Skeletal muscle cell (primary cell): ENCODE measurements around the gene SRPK2.
A peak's percentile ranks its signal among the peaks of the same experiment; 100 is the strongest.

Experiments
- DNase-seq: peaks from one replicate; pipeline ENCODE4 v3.0.0-alpha.2; 2010; ENCODE audit warnings: low read depth
- H3K4me3 ChIP-seq: 2 replicates; pipeline ENCODE4 v1.5.1; 2011; ENCODE audit warnings: low read depth, mild to moderate bottlenecking, control low read depth, low read length, moderate library complexity

Gene SRPK2

DNA sequence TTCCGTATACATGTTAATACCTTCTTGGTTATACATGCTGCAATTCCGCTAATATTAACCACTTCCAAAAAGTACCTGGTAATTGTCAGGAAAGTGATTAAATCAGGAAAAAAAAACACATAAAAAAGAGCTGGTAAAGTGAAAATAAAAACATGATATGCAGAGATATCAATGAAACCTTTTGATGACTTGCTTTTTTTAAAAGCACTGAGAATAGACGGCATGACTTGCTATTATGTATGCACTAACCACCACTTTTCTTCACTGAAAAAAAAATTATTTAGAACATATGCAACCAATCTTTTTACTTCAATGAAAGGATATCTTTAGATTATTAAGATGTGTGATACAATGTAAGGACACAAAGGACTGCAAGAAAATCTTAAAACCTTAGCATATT lies 211.7 kb downstream of the SRPK2 start:
- DNase-seq, result no peak
- no peak overlapping the region for H3K4me3 ChIP-seq

DNA sequence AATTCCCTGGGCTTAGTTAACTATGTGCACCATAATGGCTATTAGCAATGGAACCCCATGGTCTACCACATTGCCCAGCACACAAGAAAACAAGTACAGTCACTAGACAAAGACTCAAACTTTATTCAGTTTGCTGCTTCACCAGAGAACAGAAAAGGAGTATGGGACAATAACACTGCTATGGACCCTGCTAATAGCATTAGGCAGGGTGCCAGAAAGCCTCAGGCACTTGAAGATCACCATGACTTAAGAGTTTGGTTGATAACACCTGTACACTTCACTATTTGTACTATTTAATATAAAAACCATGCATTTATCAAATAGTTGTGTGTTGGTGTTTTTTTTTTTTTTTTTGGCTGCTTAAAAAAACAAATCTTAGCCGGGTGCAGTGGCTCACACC lies 215.1 kb downstream of the SRPK2 start:
- H3K4me3 ChIP-seq, result no peak overlapping the region

GRCh38 chr7:105164751-105165150 lies 224.0 kb downstream of the SRPK2 start:
- H3K4me3 ChIP-seq, result no peak overlapping the region
- DNase-seq, result no peak

More for the DNA sequence above, 215.1 kb downstream of the SRPK2 start:
- no peak for DNase-seq

- DNase-seq, result no peak
- H3K4me3 ChIP-seq, result no peak overlapping the region
Observed at GRCh38 chr7:105163718-105164117, 225.0 kb downstream of the SRPK2 start.

- DNase-seq, result no peak
- no peak overlapping the region for H3K4me3 ChIP-seq
Observed at GRCh38 chr7:105161366-105161765, 227.4 kb downstream of the SRPK2 start.

GRCh38 chr7:105157278-105157677 lies 231.4 kb downstream of the SRPK2 start:
- DNase-seq, result no peak
- no peak overlapping the region for H3K4me3 ChIP-seq

DNA sequence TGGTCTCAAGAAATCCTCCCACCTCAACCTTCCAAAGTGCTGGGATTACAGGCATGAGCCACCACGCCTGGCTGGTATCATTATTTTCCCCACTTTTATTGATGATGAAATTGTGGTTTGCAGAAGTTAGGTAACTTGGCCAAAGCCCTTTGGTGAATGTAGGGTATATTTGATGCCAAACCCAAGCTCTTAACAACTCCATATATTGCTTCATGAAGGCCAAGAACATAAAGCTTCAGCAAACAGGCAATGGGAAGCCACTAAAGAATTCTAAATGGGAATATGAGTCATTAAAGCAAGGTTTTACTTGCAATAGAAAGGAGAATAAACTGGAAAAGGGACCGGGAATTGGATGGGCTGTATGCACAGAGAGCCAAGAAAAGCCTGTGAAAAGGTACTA lies 232.0 kb downstream of the SRPK2 start:
- DNase-seq, result peak; percentile 60
- no peak overlapping the region for H3K4me3 ChIP-seq

DNA sequence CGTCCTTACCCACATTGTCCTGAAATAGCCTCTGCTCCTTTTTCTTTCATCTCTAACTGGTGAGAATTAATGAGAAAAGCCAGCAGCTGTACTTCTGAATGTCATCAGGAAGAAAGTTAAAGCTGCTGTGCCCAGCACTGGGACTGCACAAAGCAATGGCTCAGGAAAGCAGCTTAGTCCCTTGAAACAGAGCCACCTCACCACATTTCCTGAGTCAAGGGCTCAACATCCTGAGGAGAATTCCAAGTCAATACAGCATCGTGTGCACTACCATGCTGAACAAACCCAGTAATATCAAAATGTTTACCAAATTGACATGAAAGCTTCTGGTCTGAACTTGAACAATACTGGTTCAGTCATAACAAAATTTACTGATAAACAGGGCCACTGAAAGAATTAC lies 234.6 kb downstream of the SRPK2 start:
- no peak overlapping the region for H3K4me3 ChIP-seq
- no peak for DNase-seq

- H3K4me3 ChIP-seq, result no peak overlapping the region
- DNase-seq, result no peak
Observed at GRCh38 chr7:105153531-105153930, 235.2 kb downstream of the SRPK2 start.

GRCh38 chr7:105151152-105151551 lies 237.6 kb downstream of the SRPK2 start:
- DNase-seq, result no peak
- H3K4me3 ChIP-seq, result no peak overlapping the region

DNA sequence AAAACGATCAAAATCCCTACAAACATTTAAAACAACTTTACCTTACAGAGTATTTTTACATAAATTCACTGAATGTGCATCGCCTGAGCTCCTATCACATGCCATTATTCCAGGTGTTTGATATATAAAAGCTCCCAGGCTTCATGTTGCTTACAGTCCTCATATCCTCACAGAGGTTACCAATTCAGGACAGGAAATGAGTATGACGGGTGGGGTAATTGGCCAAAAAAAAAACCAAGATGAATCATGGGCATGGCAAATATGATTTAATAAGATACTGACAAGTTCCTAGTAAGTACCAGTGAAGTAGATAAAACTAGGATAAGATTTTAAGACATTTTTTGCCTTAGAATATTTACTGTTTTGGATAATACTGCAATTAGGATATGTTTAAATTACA lies 238.9 kb downstream of the SRPK2 start:
- DNase-seq, result peak; percentile 5
- no peak overlapping the region for H3K4me3 ChIP-seq

DNA sequence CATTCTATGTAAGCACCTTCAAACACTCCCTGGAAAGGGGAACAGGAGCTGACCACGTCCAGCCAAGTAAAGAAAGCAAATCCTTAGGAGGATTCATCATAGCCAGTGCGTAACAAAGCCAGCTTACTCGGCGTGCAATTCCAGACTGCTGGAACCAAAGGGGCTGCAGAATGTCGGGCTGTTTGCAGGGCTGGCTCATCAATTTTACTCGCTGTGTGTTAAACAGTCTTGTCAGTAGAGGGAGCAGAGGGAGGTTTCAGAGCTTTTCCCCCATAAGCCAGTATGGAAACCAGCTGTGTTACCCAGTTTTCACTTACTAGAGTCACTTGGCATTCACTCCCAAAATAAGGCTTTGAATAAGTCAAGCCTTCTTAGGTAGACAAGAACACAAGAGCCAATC lies 247.7 kb downstream of the SRPK2 start:
- no peak overlapping the region for H3K4me3 ChIP-seq
- peak; percentile 34 for DNase-seq

DNA sequence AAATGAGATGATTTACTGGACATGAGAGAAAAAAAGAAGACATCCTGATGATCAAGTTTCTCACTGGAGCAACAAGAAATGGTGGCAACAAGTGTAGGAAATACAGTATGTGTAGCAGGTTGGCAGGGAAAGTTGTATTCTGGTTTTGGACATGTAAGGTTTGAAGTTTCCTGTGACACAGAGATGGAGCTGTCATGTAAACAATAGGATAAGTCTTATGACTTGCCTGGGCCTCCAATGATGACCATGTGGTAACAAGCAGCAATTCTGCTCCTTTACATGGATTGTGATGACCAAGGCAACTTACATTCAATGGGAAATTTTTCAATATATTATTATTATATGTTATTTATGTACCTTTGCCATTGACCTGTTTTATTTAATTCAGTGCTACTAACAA lies 249.3 kb downstream of the SRPK2 start:
- DNase-seq, result no peak
- H3K4me3 ChIP-seq, result no peak overlapping the region

DNA sequence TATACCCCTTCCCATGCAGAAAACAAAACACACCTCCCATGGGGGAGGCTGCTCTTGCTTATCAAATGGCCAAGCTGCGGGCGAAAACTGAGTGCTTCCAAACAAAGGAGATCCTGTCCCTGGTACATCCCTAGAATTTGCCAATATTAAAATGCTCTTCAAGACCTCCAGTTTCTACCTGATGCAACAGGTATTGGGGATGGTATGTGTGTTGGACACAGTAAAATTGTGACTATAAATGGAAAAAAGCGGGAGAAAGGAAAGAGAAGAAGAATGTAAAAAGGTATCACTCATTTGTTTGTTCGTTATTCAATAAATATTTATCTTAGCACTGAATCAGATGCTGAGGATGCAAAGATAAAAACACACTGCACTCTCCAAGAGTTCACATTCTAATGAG lies 250.8 kb downstream of the SRPK2 start:
- DNase-seq, result no peak
- H3K4me3 ChIP-seq, result no peak overlapping the region

- no peak for DNase-seq
- H3K4me3 ChIP-seq, result no peak overlapping the region
Observed at GRCh38 chr7:105136221-105136620, 252.5 kb downstream of the SRPK2 start.

GRCh38 chr7:105133986-105134655 lies 254.6 kb downstream of the SRPK2 start:
- H3K4me3 ChIP-seq, result no peak overlapping the region
- no peak for DNase-seq

- DNase-seq, result no peak
- no peak overlapping the region for H3K4me3 ChIP-seq
Observed at GRCh38 chr7:105133358-105133757, 255.4 kb downstream of the SRPK2 start.

DNA sequence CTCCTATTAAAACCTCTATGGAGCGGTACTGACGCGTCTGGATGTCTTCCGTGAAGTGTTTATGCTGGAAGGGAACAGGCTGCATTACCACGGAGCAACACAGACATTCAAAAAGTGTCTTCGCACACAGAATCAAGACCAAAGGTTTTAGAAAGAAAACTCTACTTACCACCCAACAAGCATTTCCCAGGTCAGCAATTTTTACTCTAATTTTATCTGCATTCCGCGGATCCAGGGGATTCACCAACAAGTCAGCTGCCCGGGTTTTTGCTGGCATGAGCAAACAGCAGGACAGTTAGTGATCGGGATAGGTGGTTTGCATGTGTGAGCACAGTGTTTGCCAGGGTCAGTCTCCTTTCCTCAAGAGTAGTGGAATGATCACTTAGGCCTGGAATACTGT lies 255.9 kb downstream of the SRPK2 start:
- H3K4me3 ChIP-seq, result no peak overlapping the region
- no peak for DNase-seq

- no peak for DNase-seq
Observed at GRCh38 chr7:105132335-105132734, 256.4 kb downstream of the SRPK2 start.

DNA sequence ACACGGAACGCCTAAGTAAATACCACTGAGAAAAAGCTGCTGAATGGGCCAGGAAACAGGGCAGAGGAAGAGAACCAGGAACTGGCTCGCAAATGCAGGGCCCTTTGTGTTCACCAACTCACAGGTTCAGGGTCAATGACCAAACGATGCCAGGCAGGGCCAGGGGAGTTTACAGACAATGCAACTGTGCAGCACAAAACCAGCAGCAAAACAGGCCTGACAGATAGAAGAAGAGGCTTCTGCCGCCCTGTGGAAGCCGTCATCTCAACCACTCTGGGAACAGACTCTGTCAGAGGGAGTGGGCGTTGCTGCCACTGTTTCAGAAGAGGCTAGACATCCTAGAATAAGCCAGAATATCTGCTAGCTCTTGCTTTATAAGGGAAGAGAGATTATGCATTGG lies 256.8 kb downstream of the SRPK2 start:
- H3K4me3 ChIP-seq, result no peak overlapping the region
- no peak for DNase-seq

More at GRCh38 chr7:105132335-105132734, 256.4 kb downstream of the SRPK2 start:
- H3K4me3 ChIP-seq, result no peak overlapping the region

- no peak overlapping the region for H3K4me3 ChIP-seq
- peak; percentile 9 for DNase-seq
Observed at GRCh38 chr7:105131033-105131656, 257.6 kb downstream of the SRPK2 start.
